Measurements from ENCODE around the gene PLGRKT. TPM values are rescaled to one million over a fixed set of nuclear protein-coding genes. Genes with fewer than 3 reads are reported as not detected.
A peak's percentile ranks its signal among the peaks of the same experiment; 100 is the strongest.
"Not testable (repeated sequence)": the region's sequence is repeated elsewhere in the genome, so short reads cannot be mapped to it uniquely, and the experiment has no call there.

Gene PLGRKT
- total RNA-seq, 2 donors from 2014 or later: 48.6 to 49.9 TPM

DNA sequence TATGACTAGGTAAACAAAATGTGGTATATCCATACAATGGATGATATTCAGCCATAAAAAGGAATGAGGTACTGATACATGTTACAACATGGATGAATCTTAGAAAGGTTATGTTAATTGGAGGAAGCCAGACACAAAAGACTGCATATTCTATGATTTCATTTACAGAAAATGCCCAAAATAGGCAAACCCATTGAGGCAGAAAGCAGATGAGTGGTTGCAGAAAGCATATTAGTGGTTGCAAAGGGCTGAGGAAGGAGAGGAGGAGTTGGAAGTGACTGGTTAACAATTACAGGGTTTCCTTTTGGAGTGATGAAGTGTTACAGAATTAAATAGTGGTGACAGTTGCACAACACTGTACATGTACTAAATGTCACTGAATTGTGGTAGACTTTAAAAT lies 17.7 kb downstream of the PLGRKT start:
- peaks cover 1 to 10% of the 10 kb centered on the region in 2 donors for H3K36me3 Mint-ChIP-seq (ENCODE audit: insufficient read depth in 2 of 2)
- H3K27ac Mint-ChIP-seq: no peak overlapping the region
- ATAC-seq (replicated peaks in 1 of 2) (no peak), DNase-seq (no peak)
- no peak overlapping the region for H3K4me3 Mint-ChIP-seq
- no peaks in the 10 kb centered on the region for H3K27me3 Mint-ChIP-seq (ENCODE audit: low read depth)
- H3K9me3 Mint-ChIP-seq: no peaks in the 10 kb centered on the region
- peaks cover 6% of the 10 kb centered on the region for H3K4me1 Mint-ChIP-seq (ENCODE audit: low read depth)

DNA sequence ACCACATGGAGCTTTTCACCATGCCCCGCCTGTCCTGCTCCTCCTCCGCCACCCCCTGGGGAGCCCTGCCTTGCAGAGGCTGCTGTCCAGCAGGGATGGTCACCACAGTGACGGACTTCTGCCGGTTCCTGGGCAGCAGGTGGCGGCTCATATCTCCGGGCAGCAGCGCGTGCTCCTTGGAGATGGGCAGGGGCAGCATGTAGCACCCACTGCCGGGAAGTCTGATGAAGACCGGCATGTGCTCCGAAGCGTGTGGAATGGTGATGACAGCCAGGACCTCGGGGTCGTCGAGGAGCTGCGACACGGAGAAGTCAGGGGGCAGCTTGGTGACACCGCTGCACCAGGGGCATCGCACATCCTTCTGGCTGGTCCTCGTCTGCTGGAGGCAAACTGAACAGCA lies 19.2 kb downstream of the PLGRKT start:
- H3K27me3 Mint-ChIP-seq (ENCODE audit: low read depth): no peaks in the 10 kb centered on the region
- DNase-seq (no peak), ATAC-seq (replicated peaks in 1 of 2) (no peak)
- H3K4me3 Mint-ChIP-seq: no peak overlapping the region
- H3K4me1 Mint-ChIP-seq (ENCODE audit: low read depth): peaks cover 6% of the 10 kb centered on the region
- peaks cover 7 to 21% of the 10 kb centered on the region in 2 donors for H3K36me3 Mint-ChIP-seq (ENCODE audit: insufficient read depth in 2 of 2)
- H3K9me3 Mint-ChIP-seq: peaks cover 2 to 4% of the 10 kb centered on the region in 2 donors
- H3K27ac Mint-ChIP-seq: no peak overlapping the region

DNA sequence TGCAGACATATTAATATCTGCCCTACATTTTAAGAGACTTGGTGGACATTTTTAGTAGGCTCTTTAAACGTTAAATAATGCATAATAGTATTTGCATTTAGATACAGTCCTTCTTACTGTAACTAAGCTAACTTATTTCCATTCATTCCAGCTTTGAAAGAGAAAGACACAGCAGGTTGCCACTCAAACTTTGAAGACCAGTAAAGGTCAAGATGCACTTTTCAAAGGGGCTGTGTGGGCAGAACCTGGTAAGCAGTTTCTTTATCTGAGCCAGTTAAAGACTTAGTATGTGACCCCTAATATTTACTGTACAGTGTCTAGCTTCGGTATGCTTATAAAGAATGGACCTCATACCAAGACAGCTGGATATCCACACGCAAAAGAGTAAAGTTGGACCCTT lies 20.8 kb downstream of the PLGRKT start:
- no peak overlapping the region for H3K4me3 Mint-ChIP-seq
- H3K9me3 Mint-ChIP-seq: peaks cover 4 to 7% of the 10 kb centered on the region in 2 donors
- ATAC-seq (replicated peaks in 1 of 2): no peak
- H3K36me3 Mint-ChIP-seq (ENCODE audit: insufficient read depth in 2 of 2): peaks cover 9 to 26% of the 10 kb centered on the region in 2 donors
- peaks cover 6% of the 10 kb centered on the region for H3K4me1 Mint-ChIP-seq (ENCODE audit: low read depth)
- no peak for DNase-seq
- no peaks in the 10 kb centered on the region for H3K27me3 Mint-ChIP-seq (ENCODE audit: low read depth)
- no peak overlapping the region for H3K27ac Mint-ChIP-seq

DNA sequence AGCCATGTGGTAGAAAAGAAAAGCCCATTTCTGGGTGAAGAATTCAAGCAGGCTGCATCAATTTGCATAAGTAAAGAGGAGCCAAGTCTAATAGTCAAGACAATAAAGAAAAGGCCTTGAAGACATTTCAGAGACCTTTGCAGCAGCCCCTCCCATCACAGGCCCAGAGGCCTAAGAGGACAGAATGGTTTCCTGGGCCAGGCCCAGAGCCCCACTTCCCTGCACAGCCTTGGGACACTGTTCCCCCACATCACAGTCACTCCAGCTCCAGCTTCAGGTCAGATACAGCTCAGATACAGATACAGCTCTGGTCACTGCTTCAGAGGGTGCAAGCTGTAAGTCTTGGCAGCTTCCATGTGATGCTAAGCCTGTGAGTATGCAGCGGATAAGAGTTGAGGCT lies 29.1 kb downstream of the PLGRKT start:
- peaks cover 8% of the 10 kb centered on the region for H3K4me1 Mint-ChIP-seq (ENCODE audit: low read depth)
- no peak overlapping the region for H3K27ac Mint-ChIP-seq
- peaks cover 14 to 23% of the 10 kb centered on the region in 2 donors for H3K9me3 Mint-ChIP-seq
- DNase-seq (no peak), ATAC-seq (replicated peaks in 1 of 2) (no peak)
- no peak overlapping the region for H3K4me3 Mint-ChIP-seq
- peaks cover 21 to 54% of the 10 kb centered on the region in 2 donors for H3K36me3 Mint-ChIP-seq (ENCODE audit: insufficient read depth in 2 of 2)
- H3K27me3 Mint-ChIP-seq (ENCODE audit: low read depth): no peaks in the 10 kb centered on the region

DNA sequence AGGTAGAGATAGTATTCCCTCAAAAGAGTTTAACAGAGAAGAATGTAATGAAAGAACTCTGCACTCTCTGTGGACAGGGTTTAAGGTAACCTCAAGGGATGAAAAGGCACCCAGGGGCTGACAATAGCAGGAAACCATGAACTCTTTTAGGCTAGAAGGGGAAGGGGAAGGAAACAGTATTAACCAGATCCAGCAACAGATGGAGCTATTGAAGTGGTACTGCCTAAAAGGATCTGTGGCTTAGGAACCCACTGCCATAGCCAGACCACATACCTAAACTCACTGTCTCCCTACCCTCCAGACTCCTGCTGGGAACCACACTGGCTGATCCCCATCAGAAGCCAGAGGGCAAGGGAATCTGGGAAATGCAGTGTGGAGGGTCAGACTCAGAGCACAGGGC lies 35.5 kb downstream of the PLGRKT start:
- H3K9me3 Mint-ChIP-seq: peaks cover 6 to 14% of the 10 kb centered on the region in 2 donors
- H3K27me3 Mint-ChIP-seq (ENCODE audit: low read depth): no peaks in the 10 kb centered on the region
- H3K27ac Mint-ChIP-seq: no peak overlapping the region
- DNase-seq (no peak), ATAC-seq (replicated peaks in 1 of 2) (no peak)
- H3K4me3 Mint-ChIP-seq: no peak overlapping the region
- peaks cover 26% of the 10 kb centered on the region for H3K4me1 Mint-ChIP-seq (ENCODE audit: low read depth)
- H3K36me3 Mint-ChIP-seq (ENCODE audit: insufficient read depth in 2 of 2): peaks cover 11 to 30% of the 10 kb centered on the region in 2 donors

DNA sequence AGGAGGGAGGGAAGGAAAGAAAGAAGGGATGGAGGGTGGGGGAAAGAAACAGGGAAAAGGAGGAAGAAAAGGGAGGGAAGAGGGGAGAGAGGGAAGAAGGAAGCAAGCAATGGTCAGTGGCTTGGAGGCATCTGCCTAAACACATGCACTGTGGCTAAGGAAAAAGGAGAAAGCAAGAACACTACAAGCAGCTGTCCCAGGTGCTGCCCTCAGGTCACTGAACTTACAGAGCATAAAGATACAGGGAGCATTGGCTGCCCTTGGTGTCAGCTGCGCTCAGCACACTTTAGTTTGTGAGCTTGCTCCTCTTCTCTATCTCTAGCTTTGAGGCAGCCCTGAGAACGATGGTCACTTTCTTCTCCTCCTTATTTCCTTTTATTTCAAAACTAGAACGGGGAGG lies 40.2 kb downstream of the PLGRKT start:
- peaks cover 11% of the 10 kb centered on the region for H3K4me1 Mint-ChIP-seq (ENCODE audit: low read depth)
- H3K4me3 Mint-ChIP-seq; DNase-seq; H3K27ac Mint-ChIP-seq; ATAC-seq (replicated peaks in 1 of 2); H3K36me3 Mint-ChIP-seq (ENCODE audit: insufficient read depth in 2 of 2); H3K9me3 Mint-ChIP-seq; H3K27me3 Mint-ChIP-seq (ENCODE audit: low read depth): not testable (repeated sequence)

DNA sequence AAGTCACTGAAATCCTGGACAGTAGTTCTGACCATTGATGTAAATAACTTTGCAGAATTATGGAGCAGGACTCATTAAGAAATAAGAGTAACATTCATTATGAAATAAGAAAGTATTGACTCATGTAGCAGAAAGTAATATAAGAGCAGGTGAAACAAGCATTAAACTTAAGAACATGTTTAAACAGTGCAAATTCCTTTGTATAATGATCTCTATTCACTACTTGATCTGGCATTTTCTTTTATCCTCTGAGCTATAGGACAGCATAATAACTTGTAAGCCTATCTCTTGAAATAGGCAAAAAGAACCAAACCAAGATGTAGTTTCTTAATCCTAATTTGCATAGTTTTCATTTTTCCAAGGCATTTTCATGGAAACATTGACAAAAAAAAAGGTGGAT lies 42.3 kb downstream of the PLGRKT start:
- DNase-seq (no peak), ATAC-seq (replicated peaks in 1 of 2) (peak in 1 of 2 donors; percentile 27)
- Mint-ChIP-seq H3K9me3 (no peaks in the 10 kb centered on the region), H3K4me1 (ENCODE audit: low read depth) (peaks cover 4% of the 10 kb centered on the region), H3K27me3 (ENCODE audit: low read depth) (no peaks in the 10 kb centered on the region), H3K4me3 (no peak overlapping the region), H3K27ac (no peak overlapping the region), H3K36me3 (ENCODE audit: insufficient read depth in 2 of 2) (no peaks in the 10 kb centered on the region)

DNA sequence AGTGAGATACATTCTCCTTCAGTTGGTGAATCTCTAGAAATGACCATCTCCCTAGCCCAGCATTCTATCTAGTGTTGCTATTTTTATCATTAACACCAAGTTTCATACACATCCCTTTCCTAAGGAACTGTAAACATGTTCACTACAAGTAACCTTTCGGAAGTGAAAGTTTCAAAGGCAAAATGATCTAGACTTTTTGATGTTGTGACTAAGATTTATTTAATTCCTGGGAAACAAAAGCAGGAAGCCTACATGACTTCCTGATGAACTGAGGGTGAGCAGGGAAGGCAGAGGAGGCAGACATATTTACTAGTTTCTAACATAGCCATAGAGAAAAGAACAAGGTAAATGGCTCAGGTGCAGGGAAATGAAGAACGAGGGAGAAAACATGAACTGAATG lies 43.7 kb downstream of the PLGRKT start:
- H3K4me3 Mint-ChIP-seq; H3K9me3 Mint-ChIP-seq; H3K27me3 Mint-ChIP-seq (ENCODE audit: low read depth); ATAC-seq (replicated peaks in 1 of 2); H3K36me3 Mint-ChIP-seq (ENCODE audit: insufficient read depth in 2 of 2); DNase-seq; H3K27ac Mint-ChIP-seq: not testable (repeated sequence)
- peaks cover 10% of the 10 kb centered on the region for H3K4me1 Mint-ChIP-seq (ENCODE audit: low read depth)

DNA sequence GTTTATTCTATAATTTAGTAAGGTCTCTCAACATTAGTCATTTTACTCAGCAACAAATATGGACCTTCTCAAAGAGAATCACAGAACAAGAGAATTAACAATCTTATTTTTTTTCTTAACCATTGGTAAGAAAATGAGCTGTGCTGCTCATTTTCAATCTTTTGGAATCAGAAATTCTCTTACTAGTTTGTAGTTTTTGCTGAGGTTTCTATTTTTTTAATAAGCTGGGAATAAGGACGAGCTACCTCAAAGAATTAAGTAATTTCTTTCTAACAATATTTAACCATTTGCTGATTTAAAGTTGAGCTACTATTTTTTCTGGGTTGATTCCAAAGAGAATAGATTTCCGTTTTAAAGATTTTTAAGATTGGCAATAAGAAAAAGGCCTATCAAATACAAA lies 44.2 kb downstream of the PLGRKT start:
- ATAC-seq (replicated peaks in 1 of 2) (no peak), DNase-seq (no peak)
- H3K27me3 Mint-ChIP-seq (ENCODE audit: low read depth): no peaks in the 10 kb centered on the region
- no peak overlapping the region for H3K27ac Mint-ChIP-seq
- H3K36me3 Mint-ChIP-seq (ENCODE audit: insufficient read depth in 2 of 2): no peaks in the 10 kb centered on the region
- no peaks in the 10 kb centered on the region for H3K9me3 Mint-ChIP-seq
- peaks cover 15% of the 10 kb centered on the region for H3K4me1 Mint-ChIP-seq (ENCODE audit: low read depth)
- no peak overlapping the region for H3K4me3 Mint-ChIP-seq

DNA sequence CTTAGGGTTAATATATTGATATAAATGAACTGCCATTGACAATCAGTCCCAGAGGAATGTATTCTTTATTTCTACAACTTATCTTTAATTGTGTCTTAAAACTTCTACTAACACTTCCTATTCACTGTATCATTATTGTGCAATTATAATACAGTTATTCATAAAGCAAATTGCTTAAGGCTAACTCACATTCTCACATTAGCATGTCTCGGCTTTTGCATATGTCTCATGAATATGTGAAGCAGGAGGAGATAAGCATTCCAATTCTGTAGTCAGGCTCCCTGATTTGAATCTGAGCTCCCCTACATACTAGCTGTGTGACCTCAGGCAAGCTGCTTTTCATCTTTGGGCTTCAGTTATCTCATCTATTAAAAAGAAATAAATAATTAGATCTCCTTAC lies 45.4 kb downstream of the PLGRKT start:
- no peak for ATAC-seq (replicated peaks in 1 of 2)
- no peak overlapping the region for H3K4me3 Mint-ChIP-seq
- H3K27ac Mint-ChIP-seq: no peak overlapping the region
- no peak for DNase-seq
- no peaks in the 10 kb centered on the region for H3K9me3 Mint-ChIP-seq
- no peaks in the 10 kb centered on the region for H3K36me3 Mint-ChIP-seq (ENCODE audit: insufficient read depth in 2 of 2)
- H3K4me1 Mint-ChIP-seq (ENCODE audit: low read depth): peaks cover 21% of the 10 kb centered on the region
- H3K27me3 Mint-ChIP-seq (ENCODE audit: low read depth): no peaks in the 10 kb centered on the region

DNA sequence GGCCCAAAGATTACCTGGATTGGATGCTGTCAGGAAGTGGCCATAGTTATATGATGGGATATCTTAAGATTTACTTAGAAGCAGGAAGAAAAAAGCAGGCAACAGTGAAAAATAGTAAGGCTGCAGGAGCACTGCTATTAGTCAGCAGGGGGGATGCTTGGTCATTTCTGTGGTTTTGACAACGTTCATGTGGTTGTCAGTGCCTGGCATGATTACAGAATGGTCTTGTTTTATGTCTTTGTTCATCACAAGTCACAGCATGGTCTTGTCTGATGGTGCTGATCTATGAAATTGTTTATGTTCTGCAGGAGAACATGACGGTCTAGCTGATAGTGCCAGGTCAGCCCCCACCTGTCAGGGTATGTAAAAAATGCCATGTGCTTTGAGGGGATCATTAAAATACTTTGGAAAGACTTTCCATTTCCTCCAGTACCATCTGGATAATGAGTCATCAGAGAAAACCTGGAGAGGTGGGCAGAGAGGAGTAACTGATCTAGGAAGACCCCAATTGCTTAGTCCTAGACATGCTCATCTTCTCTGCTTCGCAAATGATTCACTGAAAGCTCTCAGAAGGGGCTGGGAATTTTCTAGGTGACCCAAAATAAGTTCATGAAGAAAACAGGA lies 48.5 kb downstream of the PLGRKT start:
- peak overlapping the region; percentile 1 for H3K27ac Mint-ChIP-seq
- H3K27me3 Mint-ChIP-seq (ENCODE audit: low read depth): no peaks in the 10 kb centered on the region
- peak overlapping the region; percentile 23 to 27 for H3K4me3 Mint-ChIP-seq
- DNase-seq (peak; percentile 61 to 68), ATAC-seq (replicated peaks in 1 of 2) (peak; percentile 89 to 95)
- H3K36me3 Mint-ChIP-seq (ENCODE audit: insufficient read depth in 2 of 2): no peaks in the 10 kb centered on the region
- peaks cover 32% of the 10 kb centered on the region for H3K4me1 Mint-ChIP-seq (ENCODE audit: low read depth)
- H3K9me3 Mint-ChIP-seq: no peaks in the 10 kb centered on the region

DNA sequence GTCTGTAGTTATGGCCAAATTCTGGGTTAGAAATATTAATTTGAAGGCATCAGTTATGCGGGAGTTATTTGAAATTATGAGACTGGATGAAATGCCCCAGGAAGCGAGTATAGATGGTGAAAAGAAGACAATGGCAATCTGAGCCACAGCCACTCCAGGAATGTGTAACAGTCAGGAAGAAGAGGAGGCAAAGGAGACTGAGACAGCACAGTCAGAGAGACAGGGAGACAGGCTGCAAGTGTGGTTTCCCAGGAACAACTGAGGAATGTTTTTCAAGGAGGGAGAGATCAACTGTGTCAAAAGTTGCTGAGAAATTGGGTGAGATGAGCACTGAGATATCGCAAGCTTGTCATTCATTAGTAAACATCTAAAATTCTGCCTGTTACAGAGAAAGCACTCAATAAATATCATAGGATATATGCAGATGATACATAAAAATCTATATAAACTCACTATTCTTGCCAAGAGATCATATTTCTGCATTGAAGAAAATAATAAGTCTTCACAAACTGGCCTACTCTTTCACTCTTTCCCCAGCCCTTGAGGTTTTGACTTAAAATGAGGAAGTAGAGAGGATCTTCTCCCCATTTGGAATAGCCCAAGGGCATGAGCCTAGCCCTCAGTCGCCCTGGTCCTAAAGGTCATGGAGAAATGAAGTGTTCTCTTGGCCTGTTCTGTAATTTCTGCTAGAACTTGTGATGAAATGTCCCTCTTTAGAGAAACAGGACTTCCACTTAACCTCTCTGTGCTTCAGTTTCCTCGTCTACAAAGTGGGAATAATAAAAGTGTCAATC lies 49.5 kb downstream of the PLGRKT start:
- no peak overlapping the region for H3K27ac Mint-ChIP-seq
- no peak for ATAC-seq (replicated peaks in 1 of 2)
- peaks cover 32% of the 10 kb centered on the region for H3K4me1 Mint-ChIP-seq (ENCODE audit: low read depth)
- no peak for DNase-seq
- no peaks in the 10 kb centered on the region for H3K9me3 Mint-ChIP-seq
- H3K36me3 Mint-ChIP-seq (ENCODE audit: insufficient read depth in 2 of 2): no peaks in the 10 kb centered on the region
- no peak overlapping the region for H3K4me3 Mint-ChIP-seq
- H3K27me3 Mint-ChIP-seq (ENCODE audit: low read depth): no peaks in the 10 kb centered on the region

DNA sequence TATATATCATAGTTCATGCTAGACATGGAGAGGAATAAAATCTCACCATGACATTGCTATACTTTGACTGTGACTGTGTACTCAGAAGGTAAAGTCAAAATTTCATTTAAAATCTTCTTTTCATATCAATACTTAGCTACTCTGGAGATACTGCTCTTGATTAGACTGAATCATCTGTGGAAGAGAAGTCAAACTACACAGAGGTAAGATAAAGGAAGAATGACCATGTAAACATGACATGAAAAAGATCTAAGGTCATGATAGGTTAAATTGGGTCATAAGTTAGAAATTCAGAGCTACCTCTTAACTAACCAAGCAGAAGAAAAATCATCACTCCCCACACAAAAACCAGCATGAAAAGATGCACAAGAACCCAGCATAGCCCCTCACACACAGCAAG lies 53.3 kb downstream of the PLGRKT start:
- ATAC-seq (replicated peaks in 1 of 2) (peak in 1 of 2 donors; percentile 24), DNase-seq (no peak)
- Mint-ChIP-seq H3K4me1 (ENCODE audit: low read depth) (peaks cover 26% of the 10 kb centered on the region), H3K9me3 (no peaks in the 10 kb centered on the region), H3K27ac (no peak overlapping the region), H3K36me3 (ENCODE audit: insufficient read depth in 2 of 2) (peaks cover 0 to 3% of the 10 kb centered on the region in 2 donors), H3K4me3 (no peak overlapping the region), H3K27me3 (ENCODE audit: low read depth) (no peaks in the 10 kb centered on the region)

Measured in activated T-cell treated with anti-CD3 and anti-CD28 coated beads, Interleukin-2, amount 50 U/mL, for 72 hours (primary cell).